Kidney (tissue), 14 donors: ENCODE measurements around the gene PLEKHJ1. TPM values are rescaled to one million over a fixed set of nuclear protein-coding genes. Genes with fewer than 3 reads are reported as not detected.
"Not testable (repeated sequence)": the region's sequence is repeated elsewhere in the genome, so short reads cannot be mapped to it uniquely, and the experiment has no call there.

Experiments
- DNase-seq, 5 donors: peaks; one replicate each; pipeline ENCODE4 v3.0.0-alpha.2; 2013 to 2020
- FAIRE-seq: peaks from 2 replicates; lab custom pipeline; 2012; peaks lifted over from hg19 to GRCh38; lab: Jason Lieb, UNC
- H3K27ac ChIP-seq, 2 donors: one replicate each; pipeline ENCODE4 v1.7.0; 2013; ENCODE audit warnings: low read depth in 2 of 2, low read length in 2 of 2, inconsistent platforms in 1 of 2
- H3K27me3 ChIP-seq: one replicate; pipeline ENCODE4 v1.7.1; 2013; ENCODE audit warnings: low read length, inconsistent platforms; ENCODE audit not compliant: control insufficient read depth, insufficient read depth
- H3K36me3 ChIP-seq, 3 donors: one replicate each; pipeline versions ENCODE4 v1.7.0 to v1.7.1; 2013; ENCODE audit warnings: low read length in 3 of 3, control low read depth in 1 of 3, inconsistent platforms in 1 of 3; ENCODE audit not compliant: insufficient read depth in 3 of 3, control insufficient read depth in 2 of 3
- H3K4me1 ChIP-seq, 3 donors: one replicate each; pipeline versions ENCODE4 v1.7.0 to v1.7.1; 2013; ENCODE audit warnings: low read length in 3 of 3, inconsistent platforms in 1 of 3, low read depth in 1 of 3; ENCODE audit not compliant: control insufficient read depth in 2 of 3, insufficient read depth in 2 of 3
- H3K4me3 ChIP-seq, 3 donors: one replicate each; pipeline versions ENCODE4 v1.7.0 to v1.8.1; 2013; ENCODE audit warnings: low read length in 3 of 3, control low read depth in 1 of 3, inconsistent platforms in 1 of 3
- H3K9ac ChIP-seq, 3 donors: one replicate each; pipeline versions ENCODE4 v1.7.0 to v1.7.1; 2013; ENCODE audit warnings: low read length in 3 of 3, control low read depth in 1 of 3, inconsistent platforms in 1 of 3
- H3K9me3 ChIP-seq, 3 donors: one replicate each; pipeline versions ENCODE4 v1.7.0 to v1.7.1; 2013; ENCODE audit warnings: low read length in 3 of 3, control low read depth in 1 of 3, inconsistent platforms in 1 of 3; ENCODE audit not compliant: control insufficient read depth in 2 of 3, insufficient read depth in 1 of 3
- intact Hi-C: fragments of 100-400 bp; cut with DNase I; formaldehyde crosslinking; loops from one replicate; pipeline ENCODE4 v1.11.1; 2022
- polyA plus RNA-seq: library from polyadenylated mRNA; stranded (reverse); fragments of 350-450 nt; fragmentation: Illumina TruSeq; extraction: RNeasy Lipid Tissue Mini Kit (QIAGEN cat#74804); gene quantifications from one replicate; pipeline ENCODE4 v1.2.3, GENCODE V29; 2014; ENCODE audit warnings: low read depth, low replicate concordance; ENCODE audit not compliant: insufficient read depth
- total RNA-seq: library from RNA; stranded (reverse); fragmentation: NEBNext Ultra II Directional; extraction: Animal tissue kit (Norgen Biotek cat#: 25700); gene quantifications from one replicate; pipeline ENCODE4 v1.2.1, GENCODE V29; 2021
- TF ChIP-seq, protein P1 (sequence below): IDR thresholded peaks from 3 replicates; pipeline ENCODE4 v1.5.1; 2012; ENCODE audit warnings: mild to moderate bottlenecking, moderate library complexity, borderline replicate concordance; ENCODE audit not compliant: insufficient read depth; ENCODE audit errors: extremely low read depth
- donor health status: control.
- donor health status: control.
- donor health status: control.
- donor health status: control.
- donor health status: control.
- donor health status: DM: yes; HTN: yes; CAD: no.
- donor health status: Normal renal cell carcinoma (clear cell type).

Gene PLEKHJ1
- total and polyA plus RNA-seq, 2 donors from 2014 or later, result 59.7 to 156 TPM

DNA sequence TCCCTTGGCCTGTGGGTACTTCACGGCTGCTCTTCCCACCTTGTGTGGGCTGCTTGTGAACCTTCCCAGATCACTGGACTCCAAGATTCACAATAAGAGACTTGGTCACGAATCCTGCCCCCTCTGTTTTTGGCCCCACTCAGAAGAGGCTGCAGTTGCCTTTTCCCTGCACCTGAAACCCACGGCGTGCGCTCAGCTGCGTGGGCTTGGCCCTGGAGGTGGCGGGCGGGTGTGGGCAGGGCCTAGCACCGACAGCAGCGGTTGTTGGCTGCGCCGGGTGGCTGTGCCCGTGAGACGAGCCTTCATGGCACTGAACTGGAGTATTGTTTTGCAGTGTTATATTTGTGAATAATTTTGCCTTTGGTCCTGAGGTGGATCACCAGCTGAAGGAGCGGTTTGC, 33.8 kb downstream of the PLEKHJ1 start:
- no peaks in the 10 kb centered on the region for H3K9me3 ChIP-seq
- intact Hi-C loops, result no loop called here
- no peak overlapping the region for H3K27ac ChIP-seq
- no peak overlapping the region for H3K9ac ChIP-seq
- no peaks in the 10 kb centered on the region for H3K27me3 ChIP-seq
- TF ChIP-seq, protein P1, sequence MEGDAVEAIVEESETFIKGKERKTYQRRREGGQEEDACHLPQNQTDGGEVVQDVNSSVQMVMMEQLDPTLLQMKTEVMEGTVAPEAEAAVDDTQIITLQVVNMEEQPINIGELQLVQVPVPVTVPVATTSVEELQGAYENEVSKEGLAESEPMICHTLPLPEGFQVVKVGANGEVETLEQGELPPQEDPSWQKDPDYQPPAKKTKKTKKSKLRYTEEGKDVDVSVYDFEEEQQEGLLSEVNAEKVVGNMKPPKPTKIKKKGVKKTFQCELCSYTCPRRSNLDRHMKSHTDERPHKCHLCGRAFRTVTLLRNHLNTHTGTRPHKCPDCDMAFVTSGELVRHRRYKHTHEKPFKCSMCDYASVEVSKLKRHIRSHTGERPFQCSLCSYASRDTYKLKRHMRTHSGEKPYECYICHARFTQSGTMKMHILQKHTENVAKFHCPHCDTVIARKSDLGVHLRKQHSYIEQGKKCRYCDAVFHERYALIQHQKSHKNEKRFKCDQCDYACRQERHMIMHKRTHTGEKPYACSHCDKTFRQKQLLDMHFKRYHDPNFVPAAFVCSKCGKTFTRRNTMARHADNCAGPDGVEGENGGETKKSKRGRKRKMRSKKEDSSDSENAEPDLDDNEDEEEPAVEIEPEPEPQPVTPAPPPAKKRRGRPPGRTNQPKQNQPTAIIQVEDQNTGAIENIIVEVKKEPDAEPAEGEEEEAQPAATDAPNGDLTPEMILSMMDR, result no peak
- H3K4me1 ChIP-seq, result no peaks in the 10 kb centered on the region
- no peak for FAIRE-seq
- H3K36me3 ChIP-seq, result peaks cover 0 to 6% (median 1%) of the 10 kb centered on the region in 3 donors
- no peak for DNase-seq
- no peak overlapping the region for H3K4me3 ChIP-seq

DNA sequence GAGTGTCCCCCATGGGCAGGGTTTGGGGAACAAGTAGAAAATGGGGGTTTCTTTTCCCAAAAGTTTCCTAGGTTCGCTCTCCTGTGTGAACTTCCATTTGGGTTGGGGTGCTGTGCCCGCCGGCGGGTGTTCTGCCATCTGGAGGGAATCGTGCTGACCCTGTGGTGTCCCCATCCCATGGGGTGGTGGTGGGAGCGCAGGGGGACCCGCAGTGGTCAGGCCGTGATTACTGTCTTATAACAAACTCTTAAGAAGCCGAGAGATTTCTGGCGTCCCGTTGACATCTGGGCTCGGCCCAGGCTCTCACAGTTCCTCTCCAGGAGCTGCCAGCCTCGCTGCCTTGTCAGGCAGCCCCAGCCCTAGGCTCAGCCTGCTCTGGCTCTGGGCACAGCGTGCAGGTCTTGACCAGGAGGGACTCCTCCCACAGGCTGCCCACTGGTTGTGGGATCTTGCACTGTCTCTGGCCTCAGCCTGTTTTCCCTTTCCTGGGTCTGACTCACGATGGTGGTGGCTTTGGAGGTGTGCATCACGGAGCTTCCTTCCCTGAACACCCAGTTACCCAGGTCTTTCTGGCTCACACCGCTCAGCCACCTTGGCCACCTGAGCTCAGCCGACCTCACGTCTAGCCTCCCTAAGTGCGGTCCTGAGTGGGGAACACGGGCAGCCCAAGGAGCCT, 34.5 kb downstream of the PLEKHJ1 start:
- Histone ChIP-seq H3K9me3 (no peaks in the 10 kb centered on the region), H3K36me3 (peaks cover 0 to 3% (median 0%) of the 10 kb centered on the region in 3 donors), H3K4me1 (no peaks in the 10 kb centered on the region), H3K9ac (no peak overlapping the region), H3K4me3 (no peak overlapping the region), H3K27ac (no peak overlapping the region), H3K27me3 (no peaks in the 10 kb centered on the region)
- TF ChIP-seq, protein P1, result no peak
- DNase-seq (no peak), FAIRE-seq (no peak)
- intact Hi-C loops, result no loop called here

DNA sequence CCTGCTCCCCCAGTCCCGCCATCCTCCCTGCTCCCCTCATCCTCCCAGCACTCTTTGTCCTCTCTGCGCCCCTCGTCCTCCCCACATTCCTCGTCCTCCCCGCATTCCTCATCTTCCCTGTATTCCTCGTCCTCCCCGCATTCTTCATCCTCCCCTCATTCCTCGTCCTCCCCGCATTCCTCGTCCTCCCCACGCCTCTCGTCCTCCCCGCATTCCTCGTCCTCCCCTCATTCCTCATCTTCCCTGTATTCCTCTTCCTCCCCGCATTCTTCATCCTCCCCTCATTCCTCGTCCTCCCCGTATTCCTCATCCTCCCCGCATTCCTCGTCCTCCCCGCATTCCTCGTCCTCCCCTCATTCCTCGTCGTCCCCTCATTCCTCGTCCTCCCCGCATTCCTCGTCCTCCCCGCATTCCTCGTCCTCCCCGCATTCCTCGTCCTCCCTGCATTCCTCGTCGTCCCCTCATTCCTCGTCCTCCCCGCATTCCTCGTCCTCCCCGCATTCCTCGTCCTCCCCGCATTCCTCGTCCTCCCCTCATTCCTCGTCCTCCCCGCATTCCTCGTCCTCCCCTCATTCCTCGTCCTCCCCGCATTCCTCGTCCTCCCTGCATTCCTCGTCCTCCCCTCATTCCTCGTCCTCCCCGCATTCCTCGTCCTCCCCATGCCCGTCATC, 35.4 kb downstream of the PLEKHJ1 start:
- FAIRE-seq, H3K4me1 ChIP-seq, intact Hi-C loops, H3K36me3 ChIP-seq, H3K27ac ChIP-seq, H3K9me3 ChIP-seq, DNase-seq, H3K9ac ChIP-seq, H3K27me3 ChIP-seq, H3K4me3 ChIP-seq: not testable (repeated sequence)

DNA sequence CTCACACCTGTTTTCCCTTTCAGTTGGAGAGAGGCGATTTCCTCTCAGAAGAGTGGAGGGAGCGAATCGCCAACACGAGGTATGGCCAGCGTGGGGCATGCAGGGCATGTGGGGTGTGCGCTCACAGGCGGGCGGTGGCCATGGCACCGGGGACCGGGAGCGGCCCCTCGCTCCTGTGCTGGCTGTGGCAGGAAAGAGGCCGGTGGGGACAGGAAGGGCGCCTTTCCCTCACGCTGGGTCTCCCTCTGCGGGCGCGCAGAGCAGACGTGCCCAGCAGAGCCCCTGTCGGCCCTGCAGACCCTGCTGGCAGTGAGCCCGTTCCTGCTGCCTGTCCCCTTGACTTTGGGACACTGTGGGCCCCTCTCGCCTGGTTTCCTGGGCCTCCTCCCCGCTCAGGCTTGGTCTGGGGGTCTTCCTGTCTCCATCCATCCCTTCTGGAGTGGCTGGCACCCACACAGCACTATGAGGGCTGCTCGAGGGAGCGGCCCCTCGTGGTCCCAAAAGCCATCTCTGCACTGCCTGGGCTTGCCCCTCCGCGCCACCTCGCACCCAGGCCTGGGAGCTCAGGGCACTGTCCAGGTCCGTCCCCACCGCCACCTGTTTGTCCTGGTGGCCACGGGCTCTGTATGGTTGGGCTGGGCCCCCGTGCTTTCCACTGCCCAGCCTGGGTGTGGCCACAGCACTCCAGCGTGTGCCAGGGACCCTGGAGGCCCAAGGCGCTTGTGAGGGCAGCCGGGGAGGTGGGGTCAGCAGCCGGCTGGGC, 36.1 kb downstream of the PLEKHJ1 start:
- Histone ChIP-seq H3K36me3 (peaks cover 0 to 2% (median 0%) of the 10 kb centered on the region in 3 donors), H3K4me3 (no peak overlapping the region), H3K9me3 (no peaks in the 10 kb centered on the region), H3K27ac (no peak overlapping the region), H3K4me1 (no peaks in the 10 kb centered on the region), H3K9ac (no peak overlapping the region), H3K27me3 (no peaks in the 10 kb centered on the region)
- intact Hi-C loops, result no loop called here
- FAIRE-seq, result no peak
- TF ChIP-seq, protein P1, result no peak
- DNase-seq, result no peak
